Neural cell (in vitro differentiated cells): ENCODE measurements around the gene ATP11C. TPM values are rescaled to one million over a fixed set of nuclear protein-coding genes. Genes with fewer than 3 reads are reported as not detected.

Experiments
- H2AFZ ChIP-seq: fragments of 200-600, 300-800 bp; sonication (generic), shearing (Covaris generic); 2 replicates; pipeline ENCODE4 v1.6.0; 2014; ENCODE audit warnings: low read depth, mild to moderate bottlenecking, antibody characterized with exemption, low read length, moderate library complexity
- H3F3A ChIP-seq: fragments of 200-600 bp; shearing (Covaris generic); 2 replicates; pipeline ENCODE4 v1.6.1; 2016; ENCODE audit warnings: mild to moderate bottlenecking, moderate library complexity, mixed read lengths, antibody characterized with exemption, low read length; ENCODE audit not compliant: insufficient read depth, poor library complexity, severe bottlenecking
- H3K27ac ChIP-seq: fragments of 200-600, 300-800 bp; sonication (generic), shearing (Covaris generic); 2 replicates; pipeline ENCODE4 v1.5.1; 2014; ENCODE audit warnings: mild to moderate bottlenecking, low read length, moderate library complexity
- H3K27me3 ChIP-seq: fragments of 300-800, 200-600 bp; sonication (generic), shearing (Covaris generic); 2 replicates; pipeline ENCODE4 v1.6.0; 2014; ENCODE audit warnings: mild to moderate bottlenecking, low read depth, low read length, moderate library complexity; ENCODE audit not compliant: insufficient read depth
- H3K36me3 ChIP-seq: fragments of 300-800, 200-600 bp; sonication (generic), shearing (Covaris generic); 2 replicates; pipeline ENCODE4 v1.5.1; 2014; ENCODE audit warnings: mild to moderate bottlenecking, antibody characterized with exemption, low read length, moderate library complexity; ENCODE audit not compliant: insufficient read depth
- H3K4me2 ChIP-seq: fragments of 300-800, 200-600 bp; sonication (generic), shearing (Covaris generic); 2 replicates; pipeline ENCODE4 v1.6.0; 2014; ENCODE audit warnings: mild to moderate bottlenecking, low read length
- H3K4me3 ChIP-seq: fragments of 300-800, 200-600 bp; sonication (generic), shearing (Covaris generic); 2 replicates; pipeline ENCODE4 v1.5.1; 2014; ENCODE audit warnings: mild to moderate bottlenecking, low read length, moderate library complexity
- H3K79me2 ChIP-seq: fragments of 200-600 bp; shearing (Covaris generic); replicated peaks from 2 replicates; pipeline ENCODE4 v1.6.0; 2014; ENCODE audit warnings: mild to moderate bottlenecking, low read length, moderate library complexity; ENCODE audit not compliant: insufficient read depth
- H3K9ac ChIP-seq: fragments of 300-800, 200-600 bp; sonication (generic), shearing (Covaris generic); 2 replicates; pipeline ENCODE4 v1.6.1; 2016; ENCODE audit warnings: mild to moderate bottlenecking, low read length, mixed read lengths
- H3K9me2 ChIP-seq: fragments of 200-600 bp; shearing (Covaris generic); 2 replicates; pipeline ENCODE4 v1.6.1; 2016; ENCODE audit warnings: mild to moderate bottlenecking, low read length, mixed read lengths; ENCODE audit not compliant: insufficient read depth
- H3K9me3 ChIP-seq: fragments of 200-600, 300-800 bp; sonication (generic), shearing (Covaris generic); 2 replicates; pipeline ENCODE4 v1.6.1; 2016; ENCODE audit warnings: mild to moderate bottlenecking, mixed run types, low read length, moderate library complexity, mixed read lengths
- H4K20me1 ChIP-seq: fragments of 200-600 bp; shearing (Covaris generic); 2 replicates; pipeline ENCODE4 v1.6.1; 2016; ENCODE audit warnings: mild to moderate bottlenecking, mixed run types; ENCODE audit not compliant: insufficient read depth
- EP300 ChIP-seq: fragments of 450-650 bp; conservative IDR thresholded peaks from 2 replicates; pipeline ENCODE4 v1.6.1; 2014; ENCODE audit warnings: antibody characterized with exemption, mild to moderate bottlenecking, moderate library complexity; ENCODE audit not compliant: poor library complexity, severe bottlenecking
- MXI1 ChIP-seq: fragments of 450-650 bp; conservative IDR thresholded peaks from 2 replicates; pipeline ENCODE4 v1.6.1; 2014; ENCODE audit warnings: antibody characterized with exemption, mild to moderate bottlenecking; ENCODE audit not compliant: poor library complexity, severe bottlenecking
- POLR2AphosphoS5 ChIP-seq: IDR thresholded peaks from 2 replicates; pipeline ENCODE4 v1.6.1; 2012
- RAD21 ChIP-seq: fragments of 450-650 bp; conservative IDR thresholded peaks from 2 replicates; pipeline ENCODE4 v1.6.1; 2014; ENCODE audit warnings: antibody characterized with exemption, mild to moderate bottlenecking, moderate library complexity
- SMC3 ChIP-seq: fragments of 450-650 bp; conservative IDR thresholded peaks from 2 replicates; pipeline ENCODE4 v1.6.1; 2014; ENCODE audit warnings: antibody characterized with exemption, mild to moderate bottlenecking, moderate library complexity; ENCODE audit not compliant: poor library complexity
- TAF1 ChIP-seq: IDR thresholded peaks from 2 replicates; pipeline ENCODE4 v1.6.1; 2012; ENCODE audit warnings: low read depth
- polyA plus RNA-seq: library from polyadenylated mRNA; depleted of rRNA; stranded (reverse); fragments of >200 nt; gene quantifications from 2 replicates; pipeline ENCODE4 v1.2.3, GENCODE V29; 2014
- small RNA-seq, 3 experiments: library from RNA; depleted of rRNA; stranded (forward); fragments of <200 nt; gene quantifications; one replicate each; pipeline ENCODE3, GENCODE V24; 2012

Gene ATP11C
- polyA plus RNA-seq, 1 donor from 2014 or later = 111 TPM

- Histone ChIP-seq H3K27me3 (no peaks in the 10 kb centered on the region), H4K20me1 (no peaks in the 10 kb centered on the region), H3K36me3 (no peaks in the 10 kb centered on the region), H2AFZ (no peak overlapping the region), H3K4me2 (no peak overlapping the region), H3K9me2 (no peaks in the 10 kb centered on the region), H3K27ac (no peak overlapping the region), H3K9me3 (no peaks in the 10 kb centered on the region), H3K4me3 (no peak overlapping the region), H3K9ac (no peak overlapping the region), H3K79me2 (no peaks in the 10 kb centered on the region), H3F3A (no peaks in the 10 kb centered on the region)
- no peak for TF ChIP-seq POLR2AphosphoS5
- no peak for TF ChIP-seq SMC3
- no peak for TF ChIP-seq EP300
- no peak for TF ChIP-seq MXI1
- no peak for TF ChIP-seq TAF1
- TF ChIP-seq RAD21 = no peak
These were observed 252.5 kb downstream of the ATP11C start for GRCh38 chrX:139680356-139680755.

Small RNAs within 50 kb of the gene (small RNA-seq; reads per million reads assigned to genes)
- 773 to 1,431 (median 1,212) reads per million in 3 experiments for gene MIR505
- 0 to 0.08 (median 0) reads per million in 3 experiments for gene RF00425
- 0 reads per million in 3 experiments for gene RF01210
- gene RNU6ATAC23P = 0 reads per million in 3 experiments

Other genes with a start within 250 kb of the ATP11C start
- 11.1 and 16.0 TPM in 2 replicates for gene MCF2, start 224.9 kb downstream of the ATP11C start, polyA plus RNA-seq
- gene CXorf66, start 32.5 kb upstream of the ATP11C start, polyA plus RNA-seq = not detected in 2 replicates